ENCODE data around the gene MYO3B.
"Not testable (repeated sequence)": the region's sequence is repeated elsewhere in the genome, so short reads cannot be mapped to it uniquely, and the experiment has no call there.

Gene MYO3B

GRCh38 chr2:170665743-170666142 lies 487.8 kb downstream of the MYO3B start:
- no peak for DNase-seq

- no peak for DNase-seq
Observed at GRCh38 chr2:170669909-170670308, 492.0 kb downstream of the MYO3B start.

DNA sequence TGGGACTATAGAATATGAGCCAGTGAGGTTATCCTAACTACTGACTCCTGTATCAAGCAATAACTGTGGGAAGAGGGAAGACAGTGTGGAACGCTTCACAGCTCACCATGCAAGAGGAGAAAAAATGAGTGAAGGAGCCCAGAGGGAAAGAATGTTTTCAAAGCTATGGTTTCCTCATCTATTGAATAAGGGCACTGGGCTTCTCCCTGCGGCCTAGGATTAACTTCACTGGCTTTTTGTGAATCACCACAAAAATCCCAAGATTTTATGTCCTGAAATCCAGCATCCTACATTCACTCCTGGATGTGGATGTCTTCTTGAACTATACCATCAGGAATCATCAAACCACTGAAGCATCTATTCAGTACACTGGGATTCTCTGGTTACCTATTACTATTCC lies 492.7 kb downstream of the MYO3B start:
- no peak for DNase-seq

- no peak for DNase-seq
Observed at GRCh38 chr2:170671079-170671478, 493.1 kb downstream of the MYO3B start.

DNA sequence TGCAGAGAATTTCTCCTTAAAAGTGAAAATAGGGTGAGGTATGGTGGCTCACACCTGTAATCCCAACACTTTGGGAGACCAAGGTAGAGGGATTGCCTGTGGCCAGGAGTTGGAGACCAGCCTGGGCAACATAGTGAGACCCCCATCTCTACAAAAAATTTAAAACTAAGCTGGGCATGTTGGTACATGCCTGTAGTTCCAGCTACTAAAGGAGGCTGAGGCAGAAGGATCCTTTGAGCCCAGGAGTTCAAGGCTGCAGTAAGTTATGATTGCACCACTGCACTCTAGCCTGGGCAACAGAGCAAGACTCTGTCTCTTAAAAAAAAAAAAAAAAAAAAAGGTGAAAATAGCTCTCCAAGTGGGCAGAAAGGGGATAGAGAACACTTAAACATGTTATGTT lies 496.3 kb downstream of the MYO3B start:
- DNase-seq = not testable (repeated sequence)

- no peak for DNase-seq
Observed at GRCh38 chr2:170675701-170676100, 497.8 kb downstream of the MYO3B start.

DNA sequence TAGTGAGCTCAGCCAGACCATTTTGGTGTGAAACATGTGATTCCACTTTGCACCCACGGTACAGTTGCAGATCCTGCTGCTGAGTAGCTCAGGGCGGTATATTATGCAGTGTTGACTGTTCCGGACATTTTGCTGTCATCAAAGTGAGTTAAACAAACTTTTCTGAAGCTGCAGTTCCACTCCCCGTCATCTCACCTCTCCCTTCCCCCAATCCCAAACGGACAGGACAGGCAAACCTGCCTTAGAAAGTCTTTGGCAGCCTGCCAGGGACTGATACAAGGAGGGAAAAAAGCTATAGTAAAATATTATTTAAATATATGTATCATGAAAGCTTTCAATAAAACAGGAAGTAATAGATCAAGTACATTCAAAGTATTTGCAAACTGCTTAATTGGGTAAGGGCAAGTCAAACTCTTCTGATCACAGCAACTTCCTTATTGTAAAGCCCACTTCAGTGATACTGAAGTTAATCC lies 501.7 kb downstream of the MYO3B start:
- DNase-seq = no peak

GRCh38 chr2:170680172-170680941 lies 502.4 kb downstream of the MYO3B start:
- no peak for DNase-seq

DNA sequence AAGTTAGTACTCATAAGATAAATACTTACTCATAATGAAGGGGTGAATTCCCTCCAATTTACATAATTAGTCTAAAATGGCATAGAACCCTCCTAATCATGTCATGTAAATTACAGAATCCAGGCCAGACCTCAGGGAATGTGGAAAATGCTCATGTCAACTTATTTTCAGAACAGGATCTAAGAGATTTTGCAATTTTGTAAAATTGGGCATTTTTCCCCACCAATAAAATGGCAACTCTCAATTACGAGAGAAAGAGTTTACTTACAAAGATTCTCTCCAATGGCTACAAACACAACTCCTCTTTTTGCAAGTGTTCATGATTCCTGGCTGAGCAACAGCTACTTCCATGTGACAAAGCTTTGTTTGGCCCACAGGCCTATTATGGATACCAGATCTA lies 503.4 kb downstream of the MYO3B start:
- no peak for DNase-seq

- DNase-seq = no peak
Observed at GRCh38 chr2:170685591-170685990, 507.6 kb downstream of the MYO3B start.

- no peak for DNase-seq
Observed at GRCh38 chr2:170689481-170689880, 511.5 kb downstream of the MYO3B start.

DNA sequence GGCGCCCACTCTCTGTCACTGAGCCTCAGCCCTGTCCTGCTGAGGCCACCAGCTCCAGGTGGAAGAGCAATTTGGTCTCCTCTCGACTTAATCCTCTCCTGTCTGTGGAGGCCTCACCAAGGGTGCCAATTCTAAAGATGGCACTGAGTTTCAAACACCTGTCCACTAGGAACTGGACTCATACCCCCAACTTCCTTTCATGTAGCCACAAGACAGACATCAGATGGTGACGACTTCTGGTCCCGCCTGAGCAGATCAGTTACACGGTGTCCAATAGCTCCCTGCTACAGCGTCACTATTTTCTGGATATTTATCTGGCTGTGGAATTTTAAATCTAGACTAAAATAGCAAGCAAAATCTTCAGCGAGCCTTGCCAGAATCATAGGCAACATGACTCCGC lies 512.7 kb downstream of the MYO3B start:
- DNase-seq = no peak

DNA sequence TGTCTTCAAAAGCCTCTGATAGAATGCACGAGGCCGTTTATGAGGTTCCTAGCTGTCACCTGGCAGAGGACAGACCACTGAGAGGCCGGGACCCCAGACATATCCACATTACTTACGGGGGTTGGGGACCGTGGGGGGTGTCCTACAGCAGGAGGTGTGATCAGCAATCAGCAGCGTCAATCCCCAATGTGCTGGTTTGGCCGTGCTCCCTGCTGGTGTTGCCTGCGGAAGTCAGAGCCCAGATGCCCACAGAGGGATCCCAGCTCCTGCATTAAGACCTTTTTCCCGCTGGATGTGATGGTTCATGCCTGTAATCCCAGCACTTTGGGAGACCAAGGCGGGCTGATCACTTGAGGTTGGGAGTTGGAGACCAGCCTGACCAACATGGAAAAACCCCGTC lies 516.4 kb downstream of the MYO3B start:
- no peak for DNase-seq

DNA sequence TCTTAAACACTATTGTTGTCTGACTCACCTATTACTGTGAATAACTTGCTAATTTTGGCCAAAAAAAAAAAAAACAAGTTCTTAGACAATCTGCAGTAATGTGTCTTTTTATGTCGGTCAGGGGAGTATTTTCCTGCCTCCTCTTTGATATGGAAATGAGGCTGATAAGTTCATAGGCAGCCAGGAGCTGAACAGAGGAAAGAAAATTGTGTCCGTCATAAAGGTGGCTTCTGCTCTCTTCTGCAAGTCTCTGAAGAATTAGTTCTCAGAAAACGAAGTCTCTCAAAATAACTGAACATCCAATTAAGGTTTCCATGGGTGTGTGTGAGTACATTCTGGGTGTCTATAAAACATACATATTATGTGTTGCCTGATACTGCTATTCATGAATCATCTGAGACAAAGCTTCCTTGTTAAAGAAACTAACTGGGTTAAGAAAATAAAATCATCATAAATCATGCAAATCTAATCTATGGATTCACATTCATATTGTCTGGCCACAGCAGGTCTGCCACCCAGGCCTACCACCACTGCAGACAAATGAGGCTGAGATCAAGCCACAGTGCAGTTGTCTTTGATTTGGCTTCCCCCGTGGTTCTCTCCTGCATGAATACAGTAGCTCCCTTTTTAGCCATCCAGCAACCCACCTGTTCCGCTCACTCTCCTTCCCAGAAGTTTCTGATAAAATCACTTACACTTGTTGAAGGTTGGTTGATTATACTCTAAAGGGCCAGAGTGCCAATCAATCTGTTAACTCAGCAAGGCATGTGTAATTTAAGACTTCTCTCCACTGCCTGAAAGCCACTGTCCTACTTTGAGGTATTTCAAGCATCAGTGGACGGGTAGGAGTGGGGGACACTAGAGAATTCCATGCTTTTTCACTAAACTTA lies 517.8 kb downstream of the MYO3B start:
- DNase-seq = no peak

GRCh38 chr2:170696948-170697347 lies 519.0 kb downstream of the MYO3B start:
- no peak for DNase-seq

- no peak for DNase-seq
Observed at GRCh38 chr2:170701011-170701410, 523.1 kb downstream of the MYO3B start.

- DNase-seq = no peak
Observed at GRCh38 chr2:170703776-170704476, 526.0 kb downstream of the MYO3B start.

Data from activated gamma-delta T cell treated with Interleukin-2 at 50 U/mL for 16 hours (primary cell).